CD4-positive, CD25-positive, alpha-beta regulatory T cell (primary cell): ENCODE data around the gene TOMM7. TPM values are rescaled to one million over a fixed set of nuclear protein-coding genes. Genes with fewer than 3 reads are reported as not detected.

Experiments
- ATAC-seq, 2 donors: fragments of 150-1000 bp; cut with Tn5 transposase; one replicate each; pipeline ENCODE4 v1.10.0; 2021; ENCODE audit warnings: low read depth in 2 of 2, moderate number of reproducible peaks in 2 of 2, moderate library complexity in 1 of 2
- DNase-seq, 3 donors: peaks; one replicate each; pipeline versions ENCODE4 v3.0.0 to v3.0.0-alpha.2; 2012 to 2022; ENCODE audit warnings: mixed read lengths in 1 of 3
- H3K27ac ChIP-seq: one replicate; pipeline ENCODE4 v1.7.0; 2013; ENCODE audit warnings: mild to moderate bottlenecking, low read length; ENCODE audit not compliant: insufficient read depth, poor library complexity, severe bottlenecking
- H3K27me3 ChIP-seq: one replicate; pipeline ENCODE4 v1.7.0; 2013; ENCODE audit warnings: low read length; ENCODE audit not compliant: control insufficient read depth, insufficient read depth
- H3K36me3 ChIP-seq: one replicate; pipeline ENCODE4 v1.7.0; 2013; ENCODE audit warnings: mild to moderate bottlenecking, low read length, moderate library complexity; ENCODE audit not compliant: control insufficient read depth, insufficient read depth
- H3K4me1 ChIP-seq: 2 replicates; pipeline ENCODE4 v1.7.0; 2013; ENCODE audit warnings: mild to moderate bottlenecking, low read length; ENCODE audit not compliant: insufficient read depth, control insufficient read depth, poor library complexity, severe bottlenecking
- H3K4me3 ChIP-seq: one replicate; pipeline ENCODE4 v1.7.0; 2013; ENCODE audit warnings: low read depth, mild to moderate bottlenecking, low read length, moderate library complexity
- H3K9me3 ChIP-seq, 2 experiments: 1 replicate in 1 of 2; 2 replicates in 1 of 2; pipeline ENCODE4 v1.7.0; 2013; ENCODE audit warnings: low read length in 2 of 2, mild to moderate bottlenecking in 1 of 2, moderate library complexity in 1 of 2; ENCODE audit not compliant: control insufficient read depth in 2 of 2
- H3K27ac Mint-ChIP-seq, 3 donors: one replicate each; pipeline ENCODE4 v1.8.0; 2020 to 2022; ENCODE audit warnings: mild to moderate bottlenecking in 3 of 3, mixed read lengths in 3 of 3, moderate library complexity in 2 of 3
- H3K27me3 Mint-ChIP-seq: one replicate; pipeline ENCODE4 v1.8.0; 2022; ENCODE audit warnings: mild to moderate bottlenecking, mixed read lengths
- H3K36me3 Mint-ChIP-seq: one replicate; pipeline ENCODE4 v1.8.0; 2020; ENCODE audit warnings: mixed read lengths
- H3K4me1 Mint-ChIP-seq, 4 donors: one replicate each; pipeline ENCODE4 v1.8.0; 2020 to 2022; ENCODE audit warnings: mixed read lengths in 4 of 4, mild to moderate bottlenecking in 1 of 4
- H3K4me3 Mint-ChIP-seq, 4 donors: one replicate each; pipeline ENCODE4 v1.8.0; 2020 to 2022; ENCODE audit warnings: mild to moderate bottlenecking in 4 of 4, mixed read lengths in 4 of 4, moderate library complexity in 3 of 4
- H3K9me3 Mint-ChIP-seq, 7 donors: one replicate each; pipeline ENCODE4 v1.8.0; 2020 to 2022; ENCODE audit warnings: mixed read lengths in 7 of 7, mild to moderate bottlenecking in 3 of 7, moderate library complexity in 2 of 7
- polyA plus RNA-seq, 4 donors: library from polyadenylated mRNA; unstranded; fragments of 300-500 nt; fragmentation: Illumina TruSeq; gene quantifications; one replicate each; pipeline ENCODE4 v1.2.3, GENCODE V29; 2021
- total RNA-seq: library from RNA; stranded (reverse); gene quantifications from one replicate; pipeline ENCODE4 v1.2.3, GENCODE V29; 2022

The TOMM7 gene
- total RNA-seq: 414 TPM
- polyA plus RNA-seq: 100 to 1,000 TPM; 217 to 490 (median 368) TPM

GRCh38 chr7:22822486-22823141, at the start of gene TOMM7:
Gene TOMM7 (minus strand): TSS chr7:22822849. CDS start chr7:22822779, 70 bp downstream.
- Histone ChIP-seq H3K27ac (peak within 1 kb of the TSS; percentile 83), H3K36me3 (peaks cover 4% of the 10 kb centered on the region), H3K27me3 (peaks cover 4% of the 10 kb centered on the region), H3K9me3 (no peaks in the 10 kb centered on the region), H3K4me1 (peaks cover 33% of the 10 kb centered on the region), H3K4me3 (peak within 1 kb of the TSS; percentile 96)
- Mint-ChIP-seq H3K27ac (peak within 1 kb of the TSS; percentile 98 to 99 (median 98)), H3K9me3 (peaks cover 0 to 3% (median 0%) of the 10 kb centered on the region in 7 donors), H3K4me3 (peak within 1 kb of the TSS; percentile 96 to 99 (median 97)), H3K4me1 (peaks cover 14 to 50% (median 28%) of the 10 kb centered on the region in 4 donors), H3K36me3 (peaks cover 8% of the 10 kb centered on the region), H3K27me3 (peaks cover 25% of the 10 kb centered on the region)
- ATAC-seq (peak; percentile 94 to 98), DNase-seq (peak; percentile 84 to 97 (median 90))

GRCh38 chr7:22872096-22872807, 49.6 kb upstream of the TOMM7 start:
- Histone ChIP-seq H3K4me1 (no peaks in the 10 kb centered on the region), H3K27ac (no peak overlapping the region), H3K27me3 (no peaks in the 10 kb centered on the region), H3K36me3 (no peaks in the 10 kb centered on the region), H3K4me3 (no peak overlapping the region), H3K9me3 (no peaks in the 10 kb centered on the region)
- no peak overlapping the region for H3K27ac Mint-ChIP-seq
- ATAC-seq: peak; percentile 34 to 71
- H3K27me3 Mint-ChIP-seq: no peaks in the 10 kb centered on the region
- peaks cover 0 to 2% (median 0%) of the 10 kb centered on the region in 4 donors for H3K4me1 Mint-ChIP-seq
- H3K9me3 Mint-ChIP-seq: peaks cover 0 to 1% (median 0%) of the 10 kb centered on the region in 7 donors
- peaks cover 17% of the 10 kb centered on the region for H3K36me3 Mint-ChIP-seq
- H3K4me3 Mint-ChIP-seq: no peak overlapping the region
- no peak for DNase-seq

- Histone ChIP-seq H3K36me3 (no peaks in the 10 kb centered on the region), H3K4me3 (no peak overlapping the region), H3K9me3 (no peaks in the 10 kb centered on the region), H3K27me3 (no peaks in the 10 kb centered on the region), H3K27ac (no peak overlapping the region), H3K4me1 (no peaks in the 10 kb centered on the region)
- Mint-ChIP-seq H3K27me3 (no peaks in the 10 kb centered on the region), H3K4me3 (no peak overlapping the region), H3K27ac (no peak overlapping the region), H3K4me1 (peaks cover 0 to 2% (median 0%) of the 10 kb centered on the region in 4 donors), H3K9me3 (peaks cover 0 to 1% (median 0%) of the 10 kb centered on the region in 7 donors), H3K36me3 (peaks cover 17% of the 10 kb centered on the region)
- DNase-seq (no peak), ATAC-seq (no peak)
These were observed 49.0 kb upstream of the TOMM7 start for GRCh38 chr7:22871661-22872060.

DNA sequence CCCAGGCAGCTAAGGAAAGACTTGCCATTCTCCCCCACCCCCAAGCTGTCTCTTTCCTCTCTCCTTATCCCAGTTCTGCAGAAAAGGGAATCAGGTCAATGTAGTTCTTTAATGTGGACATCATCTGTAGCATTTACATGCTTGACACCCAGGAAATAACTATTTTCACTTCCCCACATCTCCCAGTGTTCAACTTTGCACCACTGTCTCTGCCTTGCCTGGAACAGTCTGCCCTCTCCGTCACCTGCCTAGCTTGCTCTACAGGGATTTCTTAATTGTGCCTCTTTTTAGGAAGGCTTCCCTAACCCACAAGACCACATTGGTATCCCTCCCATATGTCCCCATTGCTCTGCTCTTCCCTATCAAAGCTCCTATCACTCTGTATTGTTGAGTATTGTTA, 45.9 kb upstream of the TOMM7 start:
- no peak overlapping the region for H3K27ac Mint-ChIP-seq
- Histone ChIP-seq H3K4me1 (no peaks in the 10 kb centered on the region), H3K9me3 (no peaks in the 10 kb centered on the region), H3K4me3 (no peak overlapping the region), H3K36me3 (no peaks in the 10 kb centered on the region), H3K27ac (no peak overlapping the region), H3K27me3 (no peaks in the 10 kb centered on the region)
- DNase-seq (no peak), ATAC-seq (no peak)
- H3K4me3 Mint-ChIP-seq: no peak overlapping the region
- H3K27me3 Mint-ChIP-seq: no peaks in the 10 kb centered on the region
- peaks cover 0 to 6% (median 1%) of the 10 kb centered on the region in 4 donors for H3K4me1 Mint-ChIP-seq
- peaks cover 0 to 1% (median 0%) of the 10 kb centered on the region in 7 donors for H3K9me3 Mint-ChIP-seq
- H3K36me3 Mint-ChIP-seq: peaks cover 21% of the 10 kb centered on the region

- Mint-ChIP-seq H3K27ac (no peak overlapping the region), H3K27me3 (no peaks in the 10 kb centered on the region), H3K4me3 (no peak overlapping the region), H3K36me3 (peaks cover 21% of the 10 kb centered on the region), H3K9me3 (peaks cover 0 to 1% (median 0%) of the 10 kb centered on the region in 7 donors), H3K4me1 (peaks cover 0 to 6% (median 1%) of the 10 kb centered on the region in 4 donors)
- Histone ChIP-seq H3K36me3 (no peaks in the 10 kb centered on the region), H3K4me3 (no peak overlapping the region), H3K4me1 (no peaks in the 10 kb centered on the region), H3K27me3 (no peaks in the 10 kb centered on the region), H3K9me3 (no peaks in the 10 kb centered on the region), H3K27ac (no peak overlapping the region)
- DNase-seq (no peak), ATAC-seq (no peak)
These were observed 44.9 kb upstream of the TOMM7 start for GRCh38 chr7:22867589-22867988.

- H3K27me3 ChIP-seq: no peaks in the 10 kb centered on the region
- Mint-ChIP-seq H3K4me3 (no peak overlapping the region), H3K27ac (no peak overlapping the region), H3K36me3 (peaks cover 21% of the 10 kb centered on the region), H3K27me3 (no peaks in the 10 kb centered on the region), H3K9me3 (peaks cover 0 to 1% (median 0%) of the 10 kb centered on the region in 7 donors), H3K4me1 (peaks cover 0 to 6% (median 1%) of the 10 kb centered on the region in 4 donors)
- no peak for ATAC-seq
- H3K4me1 ChIP-seq: no peaks in the 10 kb centered on the region
- no peak overlapping the region for H3K27ac ChIP-seq
- H3K9me3 ChIP-seq: no peaks in the 10 kb centered on the region
- H3K4me3 ChIP-seq: no peak overlapping the region
- no peak for DNase-seq
- H3K36me3 ChIP-seq: no peaks in the 10 kb centered on the region
These were observed 44.4 kb upstream of the TOMM7 start for GRCh38 chr7:22867003-22867402.

- Mint-ChIP-seq H3K36me3 (peaks cover 21% of the 10 kb centered on the region), H3K9me3 (peaks cover 0 to 1% (median 0%) of the 10 kb centered on the region in 7 donors), H3K27me3 (no peaks in the 10 kb centered on the region), H3K4me3 (no peak overlapping the region), H3K27ac (no peak overlapping the region), H3K4me1 (peaks cover 0 to 8% (median 4%) of the 10 kb centered on the region in 4 donors)
- H3K27ac ChIP-seq: no peak overlapping the region
- no peaks in the 10 kb centered on the region for H3K9me3 ChIP-seq
- H3K4me1 ChIP-seq: no peaks in the 10 kb centered on the region
- no peaks in the 10 kb centered on the region for H3K36me3 ChIP-seq
- no peak overlapping the region for H3K4me3 ChIP-seq
- no peaks in the 10 kb centered on the region for H3K27me3 ChIP-seq
- ATAC-seq (no peak), DNase-seq (no peak)
These were observed 42.9 kb upstream of the TOMM7 start for GRCh38 chr7:22865602-22865960.
